Fibroblast of lung (primary cell): Measurements from ENCODE around the gene SUMF2. TPM values are rescaled to one million over a fixed set of nuclear protein-coding genes. Genes with fewer than 3 reads are reported as not detected.
"Not testable (repeated sequence)": the region's sequence is repeated elsewhere in the genome, so short reads cannot be mapped to it uniquely, and the experiment has no call there.

Experiments
- DNase-seq, 2 donors: peaks; one replicate each; pipeline versions ENCODE4 v3.0.0 to v3.0.0-alpha.2; 2010; ENCODE audit warnings: low read depth in 2 of 2
- H2AFZ ChIP-seq: 2 replicates; pipeline ENCODE4 v1.5.1; 2012; ENCODE audit warnings: low read length, control low read depth, inconsistent platforms
- H3K27ac ChIP-seq: 2 replicates; pipeline ENCODE4 v1.5.1; 2011; ENCODE audit warnings: low read length, control low read depth; ENCODE audit not compliant: insufficient read depth
- H3K27me3 ChIP-seq: 2 replicates; pipeline ENCODE4 v1.5.1; 2011; ENCODE audit warnings: mild to moderate bottlenecking, low read length; ENCODE audit not compliant: control insufficient read depth, insufficient read depth
- H3K36me3 ChIP-seq: 2 replicates; pipeline ENCODE4 v1.5.1; 2011; ENCODE audit warnings: low read length; ENCODE audit not compliant: control insufficient read depth, insufficient read depth
- H3K4me1 ChIP-seq: 2 replicates; pipeline ENCODE4 v1.5.1; 2011; ENCODE audit warnings: low read length; ENCODE audit not compliant: control insufficient read depth, insufficient read depth; ENCODE audit errors: extremely low read depth
- H3K4me2 ChIP-seq: 2 replicates; pipeline ENCODE4 v1.5.1; 2011; ENCODE audit warnings: low read length, control low read depth; ENCODE audit not compliant: insufficient read depth; ENCODE audit errors: extremely low read depth
- H3K4me3 ChIP-seq, 4 experiments: fragments of 200-600 bp in 1 of 4; sonication (generic) in 1 of 4; replicated peaks in 1 of 4; 2 replicates each; pipeline ENCODE4 v1.5.1; 2011 to 2016; ENCODE audit warnings: low read length in 4 of 4, low read depth in 3 of 4, mild to moderate bottlenecking in 3 of 4, control low read depth in 2 of 4, inconsistent platforms in 1 of 4, mixed read lengths in 1 of 4; ENCODE audit not compliant: insufficient read depth in 1 of 4; ENCODE audit errors: control extremely low read depth in 1 of 4
- H3K79me2 ChIP-seq: 2 replicates; pipeline ENCODE4 v1.5.1; 2012; ENCODE audit warnings: mild to moderate bottlenecking, low read length, inconsistent platforms; ENCODE audit not compliant: control insufficient read depth, insufficient read depth
- H3K9ac ChIP-seq: 2 replicates; pipeline ENCODE4 v1.5.1; 2011; ENCODE audit warnings: mild to moderate bottlenecking, low read length, control low read depth; ENCODE audit not compliant: insufficient read depth
- H3K9me3 ChIP-seq: 2 replicates; pipeline ENCODE4 v1.5.1; 2012; ENCODE audit warnings: low read depth, low read length; ENCODE audit not compliant: control insufficient read depth, insufficient read depth
- H4K20me1 ChIP-seq: 2 replicates; pipeline ENCODE4 v1.5.1; 2011; ENCODE audit warnings: low read length; ENCODE audit not compliant: control insufficient read depth, insufficient read depth; ENCODE audit errors: extremely low read depth
- CTCF ChIP-seq, 2 donors: IDR thresholded peaks in 1 of 2; conservative IDR thresholded peaks in 1 of 2; 1 replicate in 1 of 2; 2 replicates in 1 of 2; pipeline ENCODE4 v1.5.1; 2011 to 2012; ENCODE audit warnings: low read length in 2 of 2, control low read depth in 1 of 2, inconsistent platforms in 1 of 2, low read depth in 1 of 2, mild to moderate bottlenecking in 1 of 2
- EZH2 ChIP-seq: IDR thresholded peaks from 2 replicates; pipeline ENCODE4 v1.5.1; 2012; ENCODE audit warnings: low read length, control low read depth, mild to moderate bottlenecking; ENCODE audit errors: missing control alignments
- polyA plus RNA-seq, 2 donors: library from polyadenylated mRNA; depleted of rRNA in 1 of 2; stranded (reverse) in 1 of 2; unstranded in 1 of 2; fragments of >200 nt; gene quantifications; 2 replicates each; pipeline ENCODE4 v1.2.1, GENCODE V29; 2011 to 2012; ENCODE audit warnings: missing spikeins in 1 of 2
- total RNA-seq: library from RNA; depleted of rRNA; stranded (reverse); fragments of >200 nt; gene quantifications from 2 replicates; pipeline ENCODE4 v1.2.1, GENCODE V29; 2014

The SUMF2 gene
- total and polyA plus RNA-seq, 2 donors (not counting 1 experiment from before 2014, with no cell fraction given), result 118 to 229 TPM

GRCh38 chr7:56091591-56091990, 27.5 kb downstream of the SUMF2 start:
- peak in 1 of 2 donors; percentile 7 for DNase-seq
- no peak overlapping the region for H2AFZ ChIP-seq
- no peak overlapping the region for H3K4me3 ChIP-seq
- H3K27ac ChIP-seq, result no peak overlapping the region
- no peaks in the 10 kb centered on the region for H3K79me2 ChIP-seq
- no peak for TF ChIP-seq CTCF (conservative IDR thresholded peaks at IDR 0.05 in 1 of 2, IDR thresholded peaks at IDR 0.05 in 1 of 2; ENCODE audit: low read depth in 1 of 2, low read length in 2 of 2)
- TF ChIP-seq EZH2, result no peak
- no peak overlapping the region for H3K9ac ChIP-seq
- H3K4me2 ChIP-seq, result no peak overlapping the region
- no peaks in the 10 kb centered on the region for H4K20me1 ChIP-seq
- no peaks in the 10 kb centered on the region for H3K27me3 ChIP-seq
- H3K4me1 ChIP-seq, result peaks cover 5% of the 10 kb centered on the region
- H3K36me3 ChIP-seq, result peaks cover 2% of the 10 kb centered on the region
- H3K9me3 ChIP-seq, result no peaks in the 10 kb centered on the region

- H4K20me1 ChIP-seq, H3K79me2 ChIP-seq, H3K9ac ChIP-seq, H3K27me3 ChIP-seq, DNase-seq, H3K4me1 ChIP-seq, H3K36me3 ChIP-seq, H3K9me3 ChIP-seq, H2AFZ ChIP-seq: not testable (repeated sequence)
- Histone ChIP-seq H3K27ac (peak overlapping the region; percentile 13), H3K4me3 (peak overlapping the region in 1 of 4 experiments; percentile 35), H3K4me2 (peak overlapping the region; percentile 72)
Measured at GRCh38 chr7:56092388-56092787, 28.3 kb downstream of the SUMF2 start.

GRCh38 chr7:56092789-56093531, 28.9 kb downstream of the SUMF2 start, which contains the start of gene PHKG1:
Gene PHKG1 (minus strand): TSS chr7:56092952. CDS start chr7:56088941, 4,011 bp downstream.
- Histone ChIP-seq H2AFZ (no peak within 1 kb of the TSS), H3K9ac (no peak within 1 kb of the TSS)

More at GRCh38 chr7:56092789-56093531, 28.9 kb downstream of the SUMF2 start, which contains the start of gene PHKG1:
- Histone ChIP-seq H3K27me3 (no peaks in the 10 kb centered on the region), H3K4me3 (peak within 1 kb of the TSS in 1 of 4 experiments; percentile 35), H3K27ac (peak within 1 kb of the TSS; percentile 13), H3K79me2 (no peaks in the 10 kb centered on the region), H3K9me3 (no peaks in the 10 kb centered on the region), H3K36me3 (no peaks in the 10 kb centered on the region), H4K20me1 (no peaks in the 10 kb centered on the region), H3K4me2 (peak within 1 kb of the TSS; percentile 72), H3K4me1 (peaks cover 6% of the 10 kb centered on the region)
- TF ChIP-seq CTCF (conservative IDR thresholded peaks at IDR 0.05 in 1 of 2, IDR thresholded peaks at IDR 0.05 in 1 of 2; ENCODE audit: low read depth in 1 of 2, low read length in 2 of 2), result peak; percentile 63 to 72
- TF ChIP-seq EZH2, result no peak
- DNase-seq, result peak; percentile 80 to 91
